Measurements from ENCODE around the gene KY.
A peak's percentile ranks its signal among the peaks of the same experiment; 100 is the strongest.

The KY gene

GRCh38 chr3:134641671-134642300 is 9.0 kb downstream of the KY start:
- DNase-seq (ENCODE audit: low read depth) = no peak
- no peak for TF ChIP-seq CTCF (IDR thresholded peaks at IDR 0.05; ENCODE audit: insufficient read depth, low read depth, low read length, missing control alignments)
- H3K4me3 ChIP-seq (ENCODE audit: low read length) = no peak overlapping the region

- no peak overlapping the region for H3K4me3 ChIP-seq (ENCODE audit: low read length)
- TF ChIP-seq CTCF (IDR thresholded peaks at IDR 0.05; ENCODE audit: insufficient read depth, low read depth, low read length, missing control alignments) = peak; percentile 58
- peak; percentile 61 for DNase-seq (ENCODE audit: low read depth)
Observed at GRCh38 chr3:134640872-134641470, 9.9 kb downstream of the KY start.

- no peak overlapping the region for H3K4me3 ChIP-seq (ENCODE audit: low read length)
- DNase-seq (ENCODE audit: low read depth) = no peak
- no peak for TF ChIP-seq CTCF (IDR thresholded peaks at IDR 0.05; ENCODE audit: insufficient read depth, low read depth, low read length, missing control alignments)
Observed at GRCh38 chr3:134640378-134640777, 10.4 kb downstream of the KY start.

- TF ChIP-seq CTCF (IDR thresholded peaks at IDR 0.05; ENCODE audit: insufficient read depth, low read depth, low read length, missing control alignments) = no peak
- no peak for DNase-seq (ENCODE audit: low read depth)
- no peak overlapping the region for H3K4me3 ChIP-seq (ENCODE audit: low read length)
Observed at GRCh38 chr3:134638385-134639030, 12.3 kb downstream of the KY start.

- DNase-seq (ENCODE audit: low read depth) = no peak
- TF ChIP-seq CTCF (IDR thresholded peaks at IDR 0.05; ENCODE audit: insufficient read depth, low read depth, low read length, missing control alignments) = no peak
Observed at GRCh38 chr3:134636406-134636805, 14.4 kb downstream of the KY start.

GRCh38 chr3:134630506-134630905 is 20.3 kb downstream of the KY start:
- DNase-seq (ENCODE audit: low read depth) = peak; percentile 52
- TF ChIP-seq CTCF (IDR thresholded peaks at IDR 0.05; ENCODE audit: insufficient read depth, low read depth, low read length, missing control alignments) = peak; percentile 50
- no peak overlapping the region for H3K4me3 ChIP-seq (ENCODE audit: low read length)

More at GRCh38 chr3:134636406-134636805, 14.4 kb downstream of the KY start:
- no peak overlapping the region for H3K4me3 ChIP-seq (ENCODE audit: low read length)
